HFFc6 (cell line): ENCODE results near the gene URB1. TPM values are rescaled to one million over a fixed set of nuclear protein-coding genes. Genes with fewer than 3 reads are reported as not detected.
A peak's percentile ranks its signal among the peaks of the same experiment; 100 is the strongest.
"Not testable (repeated sequence)": the region's sequence is repeated elsewhere in the genome, so short reads cannot be mapped to it uniquely, and the experiment has no call there.

ENCODE experiments used
- DNase-seq: peaks from one replicate; pipeline ENCODE4 v3.0.0-alpha.2; 2018
- H3K27ac Mint-ChIP-seq: 2 replicates; pipeline ENCODE4 v1.8.0; 2020; ENCODE audit warnings: mild to moderate bottlenecking, mixed read lengths
- H3K27me3 Mint-ChIP-seq: 2 replicates; pipeline ENCODE4 v1.8.0; 2021; ENCODE audit warnings: mild to moderate bottlenecking, moderate library complexity, mixed read lengths; ENCODE audit not compliant: insufficient read depth
- H3K36me3 Mint-ChIP-seq: 2 replicates; pipeline ENCODE4 v1.8.0; 2021; ENCODE audit warnings: low read depth, mixed read lengths
- H3K4me1 Mint-ChIP-seq: 2 replicates; pipeline ENCODE4 v1.8.0; 2020; ENCODE audit warnings: low read depth, mixed read lengths
- H3K4me3 Mint-ChIP-seq: 2 replicates; pipeline ENCODE4 v1.8.0; 2020; ENCODE audit warnings: mild to moderate bottlenecking, moderate library complexity, mixed read lengths
- H3K9me3 Mint-ChIP-seq: 2 replicates; pipeline ENCODE4 v1.8.0; 2020; ENCODE audit warnings: mild to moderate bottlenecking, mixed read lengths
- total RNA-seq, 6 experiments: library from RNA; stranded (reverse); fragmentation: NEBNext Ultra II Directional; extraction: Animal tissue kit (Norgen Biotek cat#: 25700); gene quantifications; 2 replicates in 1 of 6; 3 replicates in 5 of 6; pipeline ENCODE4 v1.2.3, GENCODE V29; 2021
- TF ChIP-seq, protein P1 (sequence below): fragments of 200-600 bp; sonication (generic); IDR thresholded peaks from 2 replicates; pipeline ENCODE4 v1.5.0; 2021; ENCODE audit warnings: antibody characterized with exemption, mild to moderate bottlenecking

The URB1 gene
- total RNA-seq, 6 experiments from 2014 or later, result 18.4 to 27.0 (median 22.4) TPM

DNA sequence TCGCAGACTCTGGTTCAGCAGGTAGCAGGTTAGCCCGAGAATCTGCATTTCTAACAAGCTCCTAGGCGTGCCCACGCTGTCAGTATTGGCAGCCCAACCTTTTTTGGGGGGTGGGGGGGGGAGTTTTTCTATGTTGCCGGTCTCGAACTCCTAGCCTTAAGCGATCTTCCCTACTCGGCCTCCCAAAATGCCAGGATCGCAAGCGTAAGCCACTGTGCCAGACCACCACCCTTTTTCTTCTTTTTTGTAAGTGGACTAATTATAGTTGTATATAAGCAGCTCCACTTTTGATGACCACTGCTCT is 113.5 kb downstream of the URB1 start:
- Mint-ChIP-seq H3K4me3 (peak overlapping the region; percentile 100), H3K27ac (peak overlapping the region; percentile 87), H3K4me1 (peaks cover 25% of the 10 kb centered on the region), H3K27me3 (no peaks in the 10 kb centered on the region; the same call in none of the 2 replicates), H3K9me3 (no peaks in the 10 kb centered on the region), H3K36me3 (peaks cover 18% of the 10 kb centered on the region)
- DNase-seq, result no peak
- TF ChIP-seq, protein P1, sequence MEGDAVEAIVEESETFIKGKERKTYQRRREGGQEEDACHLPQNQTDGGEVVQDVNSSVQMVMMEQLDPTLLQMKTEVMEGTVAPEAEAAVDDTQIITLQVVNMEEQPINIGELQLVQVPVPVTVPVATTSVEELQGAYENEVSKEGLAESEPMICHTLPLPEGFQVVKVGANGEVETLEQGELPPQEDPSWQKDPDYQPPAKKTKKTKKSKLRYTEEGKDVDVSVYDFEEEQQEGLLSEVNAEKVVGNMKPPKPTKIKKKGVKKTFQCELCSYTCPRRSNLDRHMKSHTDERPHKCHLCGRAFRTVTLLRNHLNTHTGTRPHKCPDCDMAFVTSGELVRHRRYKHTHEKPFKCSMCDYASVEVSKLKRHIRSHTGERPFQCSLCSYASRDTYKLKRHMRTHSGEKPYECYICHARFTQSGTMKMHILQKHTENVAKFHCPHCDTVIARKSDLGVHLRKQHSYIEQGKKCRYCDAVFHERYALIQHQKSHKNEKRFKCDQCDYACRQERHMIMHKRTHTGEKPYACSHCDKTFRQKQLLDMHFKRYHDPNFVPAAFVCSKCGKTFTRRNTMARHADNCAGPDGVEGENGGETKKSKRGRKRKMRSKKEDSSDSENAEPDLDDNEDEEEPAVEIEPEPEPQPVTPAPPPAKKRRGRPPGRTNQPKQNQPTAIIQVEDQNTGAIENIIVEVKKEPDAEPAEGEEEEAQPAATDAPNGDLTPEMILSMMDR, result no peak

DNA sequence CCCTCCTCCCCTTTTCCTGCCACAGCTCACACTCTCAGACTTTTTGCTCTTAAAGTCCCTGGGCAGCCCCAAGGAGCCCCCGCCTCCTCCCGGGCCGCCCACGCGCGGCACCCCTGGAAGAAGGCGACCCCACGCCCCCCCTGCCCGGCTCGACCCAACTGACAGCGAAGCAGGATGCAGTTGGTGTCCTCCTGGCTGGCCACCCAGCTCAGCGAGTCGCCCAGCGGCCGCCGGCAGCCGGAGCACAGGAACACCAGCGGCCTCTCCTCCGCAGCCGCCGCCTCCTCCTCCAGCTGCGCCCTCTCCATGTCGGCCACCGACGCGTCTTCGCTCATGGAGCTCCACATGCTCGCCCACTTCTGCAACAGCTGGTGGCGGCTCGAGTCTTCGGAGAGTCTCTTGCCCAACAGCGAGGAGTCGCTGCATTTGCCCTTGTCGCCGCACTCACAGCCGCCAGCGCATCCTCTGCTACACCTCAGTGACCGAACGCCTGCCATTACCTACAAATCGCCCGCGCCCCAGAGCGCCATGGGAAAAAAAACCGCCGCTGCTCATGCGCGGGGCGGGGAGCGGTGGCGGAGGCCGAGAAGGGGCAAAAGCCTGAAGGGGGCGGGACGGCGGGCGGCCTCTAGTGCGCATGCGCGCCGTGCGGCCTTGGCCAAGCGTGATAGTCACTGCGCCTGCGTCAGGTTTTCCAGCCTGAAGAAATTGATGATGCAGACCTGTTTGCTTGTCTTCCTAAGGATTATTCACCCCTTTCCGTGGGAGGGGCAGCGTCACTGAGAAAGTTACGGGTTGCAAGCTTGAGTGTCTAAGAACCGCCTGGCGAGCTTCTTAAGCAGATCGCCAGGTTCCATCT is 114.1 kb downstream of the URB1 start, which contains the start of gene MIS18A:
Gene MIS18A (minus strand): TSS at position 532 of the 859 bp plus-strand sequence. CDS start 35 bp downstream, at position 497.
- peak; percentile 95 for DNase-seq
- peaks cover 25% of the 10 kb centered on the region for H3K4me1 Mint-ChIP-seq
- H3K27ac Mint-ChIP-seq, result peak within 1 kb of the TSS; percentile 87
- H3K27me3 Mint-ChIP-seq, result no peaks in the 10 kb centered on the region; the same call in none of the 2 replicates
- peak within 1 kb of the TSS; percentile 100 for H3K4me3 Mint-ChIP-seq
- H3K9me3 Mint-ChIP-seq, result no peaks in the 10 kb centered on the region
- H3K36me3 Mint-ChIP-seq, result peaks cover 14% of the 10 kb centered on the region
- TF ChIP-seq, protein P1, result peak; percentile 46

DNA sequence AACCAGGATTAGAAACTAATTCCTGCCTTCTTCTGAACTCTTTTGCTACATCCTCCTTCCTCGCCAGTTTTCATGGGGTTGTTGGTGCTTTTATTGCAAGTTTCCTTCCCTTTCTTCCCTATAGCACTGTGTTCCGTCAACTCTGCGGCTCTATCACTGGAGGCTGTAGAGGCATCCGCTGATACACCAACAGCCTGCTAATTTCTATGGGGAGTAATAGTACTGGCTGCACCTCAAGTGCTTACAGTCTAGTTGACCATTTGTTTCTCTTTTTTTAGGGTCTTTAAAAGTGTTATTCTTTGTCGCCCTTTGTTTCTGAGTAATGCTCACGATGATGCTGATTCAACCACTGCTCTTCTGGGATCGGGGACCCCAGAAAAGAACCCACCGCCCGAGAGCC is 114.7 kb downstream of the URB1 start:
- TF ChIP-seq, protein P1, result no peak
- peaks cover 2% of the 10 kb centered on the region for H3K27me3 Mint-ChIP-seq
- peaks cover 25% of the 10 kb centered on the region for H3K4me1 Mint-ChIP-seq
- H3K4me3 Mint-ChIP-seq, result peak overlapping the region; percentile 100
- H3K36me3 Mint-ChIP-seq, result peaks cover 9% of the 10 kb centered on the region
- DNase-seq, result peak; percentile 19
- H3K9me3 Mint-ChIP-seq, result no peaks in the 10 kb centered on the region
- H3K27ac Mint-ChIP-seq, result peak overlapping the region; percentile 87

DNA sequence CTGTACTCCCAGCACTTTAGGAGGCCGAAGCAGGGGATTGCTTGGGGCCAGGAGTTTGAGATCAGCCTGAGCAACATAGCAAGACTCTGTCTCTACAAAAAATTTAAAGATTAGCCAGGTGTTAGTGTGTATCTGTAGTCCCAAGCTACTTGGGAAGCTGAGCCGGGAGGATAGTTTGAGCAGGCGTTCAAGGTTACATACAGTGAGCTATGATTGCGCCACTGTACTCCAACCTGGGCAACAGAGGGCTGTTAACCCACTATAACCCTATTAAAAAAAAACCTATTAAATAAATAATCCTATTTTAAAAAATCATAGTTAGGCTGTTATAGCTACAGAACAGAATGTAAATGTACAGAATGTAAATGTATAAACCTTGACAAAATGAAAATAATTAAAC is 116.1 kb downstream of the URB1 start:
- Mint-ChIP-seq H3K36me3 (no peaks in the 10 kb centered on the region; the same call in 1 of the 2 replicates), H3K4me3 (no peak overlapping the region), H3K9me3 (no peaks in the 10 kb centered on the region), H3K4me1 (peaks cover 25% of the 10 kb centered on the region), H3K27me3 (peaks cover 3% of the 10 kb centered on the region), H3K27ac (no peak overlapping the region)
- DNase-seq, result no peak
- TF ChIP-seq, protein P1, result no peak

DNA sequence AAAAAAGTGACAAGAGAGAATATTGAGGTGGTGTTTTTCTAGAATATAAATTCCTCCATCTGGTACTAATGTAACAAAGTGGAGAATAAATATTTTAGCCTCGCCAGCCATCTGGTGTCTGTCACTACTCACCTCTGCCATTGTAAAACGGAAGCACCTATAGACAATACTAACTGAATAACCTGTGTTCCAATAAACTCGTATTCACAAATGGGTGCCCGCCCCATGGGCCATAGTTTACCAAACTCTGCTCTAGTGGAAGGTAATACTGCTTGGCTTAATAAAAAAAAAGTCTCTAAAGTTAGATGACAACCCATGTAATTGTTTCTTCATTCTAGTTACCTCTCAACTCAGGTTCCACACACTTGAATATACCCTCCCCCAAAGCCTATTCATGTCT is 122.1 kb downstream of the URB1 start:
- H3K36me3 Mint-ChIP-seq, result peaks cover 12% of the 10 kb centered on the region

DNA sequence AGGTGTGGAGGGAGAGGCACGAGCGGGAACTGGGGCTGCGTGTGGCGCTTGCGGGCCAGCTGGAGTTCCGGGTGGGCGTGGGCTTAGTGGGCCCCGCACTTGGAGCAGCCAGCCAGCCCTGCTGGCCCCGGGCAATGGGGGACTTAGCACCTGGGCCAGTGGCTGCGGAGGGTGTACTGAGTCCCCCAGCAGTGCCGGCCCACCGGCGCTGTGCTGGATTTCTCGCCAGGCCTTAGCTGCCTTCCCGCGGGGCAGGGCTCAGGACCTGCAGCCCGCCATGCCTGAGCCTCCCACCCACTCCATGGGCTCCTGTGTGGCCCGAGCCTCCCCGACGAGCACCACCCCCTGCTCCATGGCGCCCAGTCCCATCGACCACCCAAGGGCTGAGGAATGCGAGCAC is 127.5 kb downstream of the URB1 start:
- H3K27ac Mint-ChIP-seq, H3K9me3 Mint-ChIP-seq, H3K4me3 Mint-ChIP-seq, H3K4me1 Mint-ChIP-seq, H3K27me3 Mint-ChIP-seq, DNase-seq: not testable (repeated sequence)
- H3K36me3 Mint-ChIP-seq, result peaks cover 12% of the 10 kb centered on the region

More for the DNA sequence above, 122.1 kb downstream of the URB1 start:
- H3K4me3 Mint-ChIP-seq, result no peak overlapping the region
- H3K9me3 Mint-ChIP-seq, result no peaks in the 10 kb centered on the region
- DNase-seq, result no peak
- no peaks in the 10 kb centered on the region for H3K4me1 Mint-ChIP-seq
- TF ChIP-seq, protein P1, result no peak
- peaks cover 3% of the 10 kb centered on the region for H3K27me3 Mint-ChIP-seq
- no peak overlapping the region for H3K27ac Mint-ChIP-seq
